GM10266 (cell line): ENCODE results near the gene OR7C2.
"Not testable (repeated sequence)": the region's sequence is repeated elsewhere in the genome, so short reads cannot be mapped to it uniquely, and the experiment has no call there.

Experiments used
- DNase-seq: peaks from one replicate; pipeline ENCODE4 v3.0.0; 2012; ENCODE audit errors: extremely low spot score
- TF ChIP-seq, protein P1 (sequence below): IDR thresholded peaks from 2 replicates; pipeline ENCODE4 v1.5.1; 2012; ENCODE audit warnings: mild to moderate bottlenecking, low read depth; ENCODE audit not compliant: control insufficient read depth, insufficient read depth; ENCODE audit errors: missing control alignments

The OR7C2 gene

DNA sequence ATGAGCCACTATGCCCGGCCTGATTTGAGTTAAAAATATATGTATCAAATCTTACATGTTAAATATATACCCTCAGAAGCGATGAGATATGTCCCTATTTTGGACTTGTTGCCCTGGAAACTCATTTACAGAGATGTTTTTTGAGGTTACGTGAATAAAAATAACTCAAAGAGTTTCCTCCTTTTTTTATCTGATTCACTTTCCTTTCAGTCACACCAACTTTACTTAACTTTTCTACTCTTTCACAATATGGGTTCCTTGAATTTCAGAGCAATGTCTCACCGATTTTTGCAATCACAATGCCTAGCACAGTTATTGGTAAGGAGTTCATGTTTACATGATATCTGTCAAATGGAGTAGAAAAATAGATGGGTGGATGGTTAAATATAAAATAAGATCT lies 2.3 kb downstream of the OR7C2 start:
- DNase-seq = peak; percentile 66
- TF ChIP-seq, protein P1, sequence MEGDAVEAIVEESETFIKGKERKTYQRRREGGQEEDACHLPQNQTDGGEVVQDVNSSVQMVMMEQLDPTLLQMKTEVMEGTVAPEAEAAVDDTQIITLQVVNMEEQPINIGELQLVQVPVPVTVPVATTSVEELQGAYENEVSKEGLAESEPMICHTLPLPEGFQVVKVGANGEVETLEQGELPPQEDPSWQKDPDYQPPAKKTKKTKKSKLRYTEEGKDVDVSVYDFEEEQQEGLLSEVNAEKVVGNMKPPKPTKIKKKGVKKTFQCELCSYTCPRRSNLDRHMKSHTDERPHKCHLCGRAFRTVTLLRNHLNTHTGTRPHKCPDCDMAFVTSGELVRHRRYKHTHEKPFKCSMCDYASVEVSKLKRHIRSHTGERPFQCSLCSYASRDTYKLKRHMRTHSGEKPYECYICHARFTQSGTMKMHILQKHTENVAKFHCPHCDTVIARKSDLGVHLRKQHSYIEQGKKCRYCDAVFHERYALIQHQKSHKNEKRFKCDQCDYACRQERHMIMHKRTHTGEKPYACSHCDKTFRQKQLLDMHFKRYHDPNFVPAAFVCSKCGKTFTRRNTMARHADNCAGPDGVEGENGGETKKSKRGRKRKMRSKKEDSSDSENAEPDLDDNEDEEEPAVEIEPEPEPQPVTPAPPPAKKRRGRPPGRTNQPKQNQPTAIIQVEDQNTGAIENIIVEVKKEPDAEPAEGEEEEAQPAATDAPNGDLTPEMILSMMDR = no peak

DNA sequence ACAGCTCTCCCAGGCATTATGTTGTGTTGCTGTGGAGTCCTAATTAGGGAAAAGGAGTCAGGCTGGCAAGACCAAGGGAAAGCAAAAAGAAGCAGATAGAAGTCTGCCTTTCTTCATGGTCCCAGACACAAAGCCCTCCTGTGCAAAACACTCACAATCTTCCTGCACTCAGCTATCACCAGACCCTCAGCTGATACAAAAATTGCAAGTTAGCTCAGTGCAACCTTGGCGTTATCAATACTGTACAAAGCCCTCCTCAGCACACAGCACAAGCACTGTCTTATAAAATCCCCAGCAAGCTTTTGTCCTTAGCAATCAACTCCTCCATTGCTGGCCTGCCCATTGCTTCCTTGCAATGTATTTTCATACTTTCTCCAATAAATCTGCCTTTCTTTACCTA lies 3.2 kb downstream of the OR7C2 start:
- TF ChIP-seq, protein P1 = no peak
- no peak for DNase-seq

DNA sequence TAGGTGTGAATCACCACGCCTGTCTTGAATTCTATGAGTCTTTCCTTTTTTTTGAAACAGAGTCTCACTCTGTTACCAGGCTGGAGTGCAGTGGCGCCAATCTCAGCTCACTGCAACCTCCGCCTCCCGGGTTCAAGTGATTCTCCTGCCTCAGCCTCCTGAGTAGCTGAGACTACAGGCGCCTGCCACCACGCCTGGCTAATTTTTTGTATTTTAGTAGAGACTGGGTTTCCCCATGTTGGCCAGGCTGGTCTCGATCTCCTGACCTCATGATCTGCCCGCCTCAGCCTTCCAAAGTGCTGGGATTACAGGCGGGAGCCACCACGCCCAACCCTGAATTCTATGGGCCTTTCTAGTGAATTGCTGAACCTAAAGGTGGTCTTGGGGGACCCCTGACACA lies 8.1 kb downstream of the OR7C2 start:
- DNase-seq = not testable (repeated sequence)

DNA sequence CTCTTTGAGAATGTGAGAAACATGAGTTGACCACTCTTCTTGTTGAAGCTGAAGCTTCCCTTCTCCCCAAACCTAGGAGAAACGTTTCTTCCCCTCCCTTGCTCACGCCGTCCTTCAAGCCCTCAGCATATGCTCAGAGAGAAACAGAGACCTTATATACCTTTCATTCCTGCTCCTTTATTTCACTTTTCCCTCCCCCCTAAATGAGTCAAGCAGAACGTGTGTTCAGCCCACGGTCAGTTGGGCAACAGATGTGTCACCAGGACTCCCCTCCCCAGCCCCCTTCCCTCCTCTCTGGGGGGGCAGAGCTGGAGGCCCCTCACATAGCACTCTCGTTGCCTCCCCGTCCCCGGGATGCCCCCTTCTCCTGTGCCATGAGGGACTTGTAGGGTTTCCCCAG lies 8.6 kb downstream of the OR7C2 start:
- TF ChIP-seq, protein P1 = no peak
- DNase-seq = no peak

DNA sequence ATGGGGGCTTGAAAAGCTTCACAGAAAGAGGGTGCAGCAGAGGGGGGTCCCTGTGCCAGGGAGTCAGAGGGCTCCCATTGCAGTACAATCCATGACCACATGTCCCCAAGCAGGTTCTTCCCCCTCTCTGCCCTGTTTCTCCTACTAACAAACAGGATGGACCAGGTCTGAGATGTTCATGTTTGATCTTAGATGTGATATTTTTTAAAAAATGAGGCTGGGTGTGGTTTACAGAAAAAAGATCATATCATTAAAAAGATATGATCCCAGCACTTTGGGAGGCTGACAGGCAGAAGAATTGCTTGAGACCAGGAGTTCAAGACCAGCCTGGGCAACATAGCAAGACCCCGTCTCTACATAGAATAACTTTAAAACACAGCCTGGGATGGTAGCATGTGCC lies 9.1 kb downstream of the OR7C2 start:
- TF ChIP-seq, protein P1 = no peak
- no peak for DNase-seq

DNA sequence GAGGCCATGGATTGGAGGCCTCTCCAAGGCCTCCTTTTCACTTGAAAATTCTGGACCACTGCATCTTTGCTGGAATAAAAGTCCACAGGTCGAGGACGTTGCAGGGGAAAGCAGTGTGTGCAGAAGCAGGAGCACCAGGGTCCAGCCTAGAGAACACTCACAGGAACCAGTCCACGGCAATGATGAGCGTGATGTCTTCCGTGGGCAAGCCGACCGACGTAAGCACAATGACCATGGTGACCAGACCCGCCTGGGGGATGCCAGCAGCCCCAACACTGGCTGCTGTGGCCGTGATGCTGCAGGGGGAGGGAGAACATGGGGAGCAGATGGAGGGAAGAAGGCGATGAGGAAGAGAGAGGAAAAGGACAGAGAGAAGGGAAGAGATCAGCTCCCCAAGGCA lies 11.5 kb downstream of the OR7C2 start:
- DNase-seq = no peak
- TF ChIP-seq, protein P1 = no peak

DNA sequence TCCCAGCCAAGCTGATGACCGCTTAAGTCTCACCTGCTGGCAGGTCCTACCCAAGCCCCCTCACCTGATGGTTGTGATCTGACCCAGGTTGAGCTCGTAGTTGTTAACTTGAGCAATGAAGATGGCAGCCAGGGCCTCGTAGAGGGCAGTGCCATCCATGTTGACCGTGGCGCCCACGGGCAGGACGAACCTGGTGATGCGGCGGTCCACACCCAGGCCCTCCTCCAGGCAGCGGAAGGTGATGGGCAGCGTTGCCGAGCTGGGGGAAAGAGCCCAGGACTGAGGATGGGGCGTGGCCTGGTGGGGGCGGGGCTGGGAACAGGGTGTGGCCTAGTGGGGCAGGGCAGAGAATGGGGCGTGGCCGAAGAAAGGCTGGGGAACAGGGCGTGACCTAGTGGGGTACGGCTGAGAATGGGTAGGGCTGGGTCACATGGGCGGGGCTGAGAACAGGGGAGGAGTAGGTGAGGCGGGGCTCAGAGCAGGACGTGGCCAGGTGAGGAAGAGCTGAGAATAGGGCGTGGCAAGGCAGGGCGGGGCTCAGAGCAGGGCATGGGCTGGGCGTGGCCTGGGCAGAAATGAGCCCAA lies 12.9 kb downstream of the OR7C2 start:
- no peak for DNase-seq
- TF ChIP-seq, protein P1 = no peak

DNA sequence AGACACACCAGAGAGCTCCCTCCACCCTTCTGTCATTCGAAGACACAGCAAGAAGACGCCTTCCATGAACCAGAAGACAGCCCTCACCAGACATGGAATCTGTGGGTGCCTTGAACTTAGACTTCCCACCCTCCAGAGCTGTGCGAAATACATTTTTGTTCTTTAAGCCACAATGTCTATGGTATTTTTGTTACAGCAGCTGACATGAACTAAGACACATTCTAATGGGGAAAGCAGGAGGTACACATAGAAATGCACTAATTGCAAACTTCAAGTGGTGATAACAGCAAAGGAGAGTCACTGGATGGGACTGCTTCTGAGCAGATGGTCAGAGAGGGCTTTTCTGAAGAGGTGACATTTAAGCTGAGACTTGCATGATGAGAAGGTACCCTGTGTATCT lies 16.2 kb downstream of the OR7C2 start:
- TF ChIP-seq, protein P1 = no peak
- no peak for DNase-seq
